ENCODE results near the gene PPP2R2D.

GRCh38 chr10:131851346-131851745 lies 49.5 kb upstream of the PPP2R2D start:
- TF ChIP-seq EZH2 (IDR thresholded peaks at IDR 0.05; ENCODE audit: low read depth) (no peak), CTCF (conservative IDR thresholded peaks at IDR 0.05) (no peak)

Measured in PC-9 (cell line).